Activated gamma-delta T cell treated with Interleukin-2 at 50 U/mL for 16 hours (primary cell): ENCODE results near the gene CHST8.

Experiments used
- DNase-seq: peaks from one replicate; pipeline ENCODE4 v3.0.0-alpha.2; 2020

The CHST8 gene

GRCh38 chr19:33675501-33676124, 53.9 kb downstream of the CHST8 start:
- no peak for DNase-seq

- no peak for DNase-seq
These were observed 55.4 kb downstream of the CHST8 start for GRCh38 chr19:33676999-33677665.

- DNase-seq, result no peak
These were observed 56.1 kb downstream of the CHST8 start for GRCh38 chr19:33677745-33678426.

- DNase-seq, result no peak
These were observed 57.2 kb downstream of the CHST8 start for GRCh38 chr19:33678796-33679585.

- DNase-seq, result no peak
These were observed 57.9 kb downstream of the CHST8 start for GRCh38 chr19:33679696-33680095.

- DNase-seq, result no peak
These were observed 59.4 kb downstream of the CHST8 start for GRCh38 chr19:33681081-33681680.

GRCh38 chr19:33683881-33684537, 62.3 kb downstream of the CHST8 start:
- no peak for DNase-seq

- no peak for DNase-seq
These were observed 62.9 kb downstream of the CHST8 start for GRCh38 chr19:33684538-33685232.

- no peak for DNase-seq
These were observed 63.8 kb downstream of the CHST8 start for GRCh38 chr19:33685541-33685940.

GRCh38 chr19:33686262-33686661, 64.5 kb downstream of the CHST8 start:
- DNase-seq, result no peak

GRCh38 chr19:33686687-33687480, 65.1 kb downstream of the CHST8 start:
- no peak for DNase-seq

- DNase-seq, result no peak
These were observed 65.9 kb downstream of the CHST8 start for GRCh38 chr19:33687481-33688170.

GRCh38 chr19:33688171-33688992, 66.6 kb downstream of the CHST8 start:
- DNase-seq, result no peak

GRCh38 chr19:33689138-33689746, 67.5 kb downstream of the CHST8 start:
- DNase-seq, result no peak

GRCh38 chr19:33689868-33690267, 68.1 kb downstream of the CHST8 start:
- DNase-seq, result no peak

- no peak for DNase-seq
These were observed 68.8 kb downstream of the CHST8 start for GRCh38 chr19:33690378-33691029.

- DNase-seq, result no peak
These were observed 69.3 kb downstream of the CHST8 start for GRCh38 chr19:33691030-33691427.

GRCh38 chr19:33691736-33692135, 70.0 kb downstream of the CHST8 start:
- no peak for DNase-seq
